ENCODE results near the gene CETP. TPM values are rescaled to one million over a fixed set of nuclear protein-coding genes. Genes with fewer than 3 reads are reported as not detected.

The CETP gene
- total and polyA plus RNA-seq, 12 donors = 0.15 to 2.1 (median 0.31) TPM; not detected in 3

DNA sequence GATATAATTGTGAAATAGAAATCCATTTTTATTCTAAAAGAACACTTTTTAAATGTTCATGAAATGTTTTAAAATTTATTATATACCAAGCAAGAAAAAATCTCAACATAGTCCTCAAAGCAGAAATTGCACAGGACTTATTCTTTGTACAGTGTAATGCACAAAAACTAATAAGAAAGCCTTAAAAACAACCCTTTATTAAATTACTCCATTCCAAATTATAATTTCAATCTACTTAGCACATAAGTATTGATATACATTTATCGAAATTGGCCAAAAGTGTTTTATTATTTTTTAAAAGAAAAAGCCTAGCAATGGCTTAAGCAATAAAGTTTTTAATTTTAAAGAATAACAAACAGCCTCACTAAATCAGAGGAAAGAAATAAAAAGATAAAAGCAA lies 46.7 kb downstream of the CETP start:
- Histone ChIP-seq H3K36me3 (peaks cover 0 to 40% (median 0%) of the 10 kb centered on the region in 9 donors), H3K27ac (no peak overlapping the region), H3K27me3 (no peaks in the 10 kb centered on the region), H3K4me1 (peaks cover 0 to 32% (median 0%) of the 10 kb centered on the region in 9 donors), H3K4me3 (no peak overlapping the region), H3K9me3 (no peaks in the 10 kb centered on the region)
- TF ChIP-seq, protein P1, sequence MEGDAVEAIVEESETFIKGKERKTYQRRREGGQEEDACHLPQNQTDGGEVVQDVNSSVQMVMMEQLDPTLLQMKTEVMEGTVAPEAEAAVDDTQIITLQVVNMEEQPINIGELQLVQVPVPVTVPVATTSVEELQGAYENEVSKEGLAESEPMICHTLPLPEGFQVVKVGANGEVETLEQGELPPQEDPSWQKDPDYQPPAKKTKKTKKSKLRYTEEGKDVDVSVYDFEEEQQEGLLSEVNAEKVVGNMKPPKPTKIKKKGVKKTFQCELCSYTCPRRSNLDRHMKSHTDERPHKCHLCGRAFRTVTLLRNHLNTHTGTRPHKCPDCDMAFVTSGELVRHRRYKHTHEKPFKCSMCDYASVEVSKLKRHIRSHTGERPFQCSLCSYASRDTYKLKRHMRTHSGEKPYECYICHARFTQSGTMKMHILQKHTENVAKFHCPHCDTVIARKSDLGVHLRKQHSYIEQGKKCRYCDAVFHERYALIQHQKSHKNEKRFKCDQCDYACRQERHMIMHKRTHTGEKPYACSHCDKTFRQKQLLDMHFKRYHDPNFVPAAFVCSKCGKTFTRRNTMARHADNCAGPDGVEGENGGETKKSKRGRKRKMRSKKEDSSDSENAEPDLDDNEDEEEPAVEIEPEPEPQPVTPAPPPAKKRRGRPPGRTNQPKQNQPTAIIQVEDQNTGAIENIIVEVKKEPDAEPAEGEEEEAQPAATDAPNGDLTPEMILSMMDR (IDR thresholded peaks at IDR 0.05) = no peak
- intact Hi-C loops (cut with DNase I) = no loop called here
- WGBS, 2 donors = 97 to 100% methylated on average over 1 of the region's 1 CpG
- ATAC-seq = no peak
- no peak for DNase-seq

DNA sequence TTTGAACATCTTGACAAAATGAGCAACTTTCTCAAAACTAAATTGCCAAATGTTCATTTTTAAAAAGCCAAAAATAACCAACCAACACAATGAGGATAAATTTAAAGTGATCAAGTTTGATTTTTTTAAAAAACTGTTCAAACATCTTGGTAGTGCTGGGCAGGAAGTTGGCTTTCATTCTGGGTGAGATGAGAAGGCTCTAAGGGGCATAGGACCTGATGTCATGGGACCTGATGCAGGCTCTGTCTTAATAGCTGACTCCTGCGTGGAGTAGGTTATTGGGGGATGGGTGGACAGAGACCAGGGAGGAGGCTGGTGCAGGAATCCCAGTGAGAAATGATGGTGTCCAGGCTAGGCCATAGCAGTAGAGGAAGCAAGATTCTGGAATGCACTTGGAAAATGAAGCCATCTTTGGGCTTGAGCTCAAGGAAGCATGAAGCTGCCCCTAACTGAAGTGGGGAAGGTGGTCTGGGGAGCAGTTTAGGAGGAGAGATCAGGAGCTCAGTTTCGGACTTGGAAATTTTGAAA lies 48.0 kb downstream of the CETP start:
- Histone ChIP-seq H3K9me3 (no peaks in the 10 kb centered on the region), H3K36me3 (peaks cover 0 to 28% (median 0%) of the 10 kb centered on the region in 9 donors), H3K27me3 (no peaks in the 10 kb centered on the region), H3K4me3 (no peak overlapping the region), H3K27ac (no peak overlapping the region), H3K4me1 (peaks cover 0 to 38% (median 0%) of the 10 kb centered on the region in 9 donors)
- WGBS, 2 donors = 95 to 100% methylated on average over 2 of the region's 2 CpGs
- no peak for ATAC-seq
- DNase-seq = no peak
- TF ChIP-seq, protein P1 (IDR thresholded peaks at IDR 0.05) = no peak
- intact Hi-C loops (cut with DNase I) = loop anchor here in 3 of 10 donors (10.0 kb wide), 1 partner anchor 45 kb away; the partner anchor contains the start of gene CETP (in 3 of the 3)

DNA sequence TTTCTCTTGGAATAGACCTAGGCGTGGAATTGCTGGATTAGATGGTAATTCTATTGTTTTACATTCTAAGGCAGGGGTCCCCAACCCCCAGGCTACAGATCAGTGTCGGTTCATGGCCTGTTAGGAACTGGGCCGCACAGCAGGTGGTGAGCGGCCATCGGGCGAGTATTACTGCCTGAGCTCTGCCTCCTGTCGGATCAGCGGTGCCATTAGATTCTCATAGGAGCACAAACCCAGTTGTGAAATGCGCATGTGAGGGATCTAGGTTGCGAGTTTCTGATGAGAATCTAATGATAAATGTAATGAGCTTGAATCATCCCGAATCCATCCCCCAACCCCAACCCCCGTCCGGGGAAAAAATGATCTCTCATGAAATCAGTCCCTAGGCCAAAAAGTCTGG lies 50.6 kb downstream of the CETP start:
- no peak for DNase-seq
- H3K4me3 ChIP-seq = no peak overlapping the region
- peaks cover 0 to 43% (median 4%) of the 10 kb centered on the region in 9 donors for H3K4me1 ChIP-seq
- no peaks in the 10 kb centered on the region for H3K27me3 ChIP-seq
- TF ChIP-seq, protein P1 (IDR thresholded peaks at IDR 0.05) = no peak
- WGBS, 2 donors = 91% methylated on average over 13 of the region's 13 CpGs
- ATAC-seq = no peak
- H3K27ac ChIP-seq = peak overlapping the region in 4 of 10 donors; percentile 23 to 82 (median 50)
- intact Hi-C loops (cut with DNase I) = loop anchor here in 4 of 10 donors (2.0 to 10.0 kb wide), 2 partner anchors 18 to 48 kb away; partner anchors contain the start of gene CETP (in 3 of the 4)
- peaks cover 0 to 16% (median 0%) of the 10 kb centered on the region in 9 donors for H3K36me3 ChIP-seq
- no peaks in the 10 kb centered on the region for H3K9me3 ChIP-seq

DNA sequence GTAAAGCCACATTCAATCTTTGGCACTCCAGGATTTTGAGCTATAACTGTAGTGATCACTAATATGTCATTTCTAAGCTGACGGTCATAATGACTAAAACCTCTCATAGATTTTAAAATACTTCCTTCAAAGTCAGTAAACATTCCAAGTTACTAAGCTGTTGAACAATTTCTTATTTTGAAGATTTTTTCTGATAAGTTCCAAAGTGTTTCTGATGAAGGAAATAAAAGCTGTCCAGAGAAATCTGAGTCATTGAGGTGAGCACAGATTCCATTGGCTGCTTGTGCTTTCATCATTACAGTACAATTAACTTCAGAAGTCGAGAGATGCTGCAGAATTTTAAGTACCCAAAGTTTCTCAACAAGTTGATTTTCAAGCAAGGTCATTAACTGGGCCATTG lies 51.5 kb downstream of the CETP start:
- Histone ChIP-seq H3K9me3 (no peaks in the 10 kb centered on the region), H3K27ac (peak overlapping the region in 7 of 10 donors; percentile 23 to 84 (median 73)), H3K4me3 (no peak overlapping the region), H3K27me3 (no peaks in the 10 kb centered on the region), H3K36me3 (peaks cover 0 to 24% (median 0%) of the 10 kb centered on the region in 9 donors), H3K4me1 (peaks cover 0 to 46% (median 4%) of the 10 kb centered on the region in 9 donors)
- intact Hi-C loops (cut with DNase I) = loop anchor here in 4 of 10 donors (2.0 to 10.0 kb wide), 2 partner anchors 18 to 48 kb away; partner anchors contain the start of gene CETP (in 3 of the 4)
- DNase-seq = no peak
- TF ChIP-seq, protein P1 (IDR thresholded peaks at IDR 0.05) = no peak
- no peak for ATAC-seq
- WGBS, 2 donors = 74 to 81% methylated on average over 2 of the region's 2 CpGs
